Psoas muscle (tissue), 8 donors: ENCODE measurements around the gene HK3. TPM values are rescaled to one million over a fixed set of nuclear protein-coding genes. Genes with fewer than 3 reads are reported as not detected.
A peak's percentile ranks its signal among the peaks of the same experiment; 100 is the strongest.
"Not testable (repeated sequence)": the region's sequence is repeated elsewhere in the genome, so short reads cannot be mapped to it uniquely, and the experiment has no call there.

Source experiments
- ATAC-seq, 4 donors: fragments of 200-7000 bp; cut with Tn5 transposase; one replicate each; pipeline ENCODE4 v1.9.1; 2020; ENCODE audit warnings: moderate library complexity in 3 of 4, mild to moderate bottlenecking in 2 of 4
- DNase-seq, 2 donors: peaks; one replicate each; pipeline ENCODE4 v3.0.0-alpha.2; 2020
- H3K27ac ChIP-seq: fragments of 200-600 bp; one replicate; pipeline ENCODE4 v1.8.0; 2022
- H3K27me3 ChIP-seq, 3 donors: fragments of 200-600 bp in 1 of 3; one replicate each; pipeline versions ENCODE4 v1.6.1 to v1.8.0; 2013 to 2022; ENCODE audit warnings: low read length in 2 of 3, mild to moderate bottlenecking in 2 of 3, moderate library complexity in 1 of 3; ENCODE audit not compliant: insufficient read depth in 3 of 3
- H3K36me3 ChIP-seq, 2 donors: fragments of 200-600 bp in 1 of 2; one replicate each; pipeline versions ENCODE4 v1.6.1 to v1.8.0; 2013 to 2022; ENCODE audit warnings: low read depth in 1 of 2, mild to moderate bottlenecking in 1 of 2, moderate library complexity in 1 of 2; ENCODE audit not compliant: insufficient read depth in 1 of 2
- H3K4me1 ChIP-seq: fragments of 200-600 bp; one replicate; pipeline ENCODE4 v1.8.0; 2022
- H3K4me3 ChIP-seq: fragments of 200-600 bp; one replicate; pipeline ENCODE4 v1.8.0; 2022; ENCODE audit warnings: mild to moderate bottlenecking
- H3K9me3 ChIP-seq: fragments of 200-600 bp; one replicate; pipeline ENCODE4 v1.8.0; 2022
- WGBS, 3 donors: extraction: QIAGEN DNeasy Blood & Tissue Kit; methylation state at CpG; one replicate each; pipeline versions ENCODE4 v1.1.6 to v1.1.7; 2013; 5-methylcytosine and 5-hydroxymethylcytosine counted together
- intact Hi-C, 2 donors: fragments of 100-400 bp; cut with DNase I; formaldehyde crosslinking; loops; one replicate each; pipeline versions ENCODE4 v1.11.0 to v1.14.2; 2022
- polyA plus RNA-seq, 3 donors: library from polyadenylated mRNA; stranded (reverse); fragments of 200-250 nt; gene quantifications; one replicate each; pipeline ENCODE4 v1.2.3, GENCODE V29; 2013
- total RNA-seq, 4 donors: library from RNA; stranded (reverse); fragmentation: NEBNext Ultra II Directional in 2 of 4; extraction: Animal tissue kit (Norgen Biotek cat#: 25700) in 2 of 4; gene quantifications; one replicate each; pipeline versions ENCODE4 v1.2.1 to v1.2.4, GENCODE V29; 2021 to 2023
- TF ChIP-seq, protein P1 (sequence below): fragments of 200-600 bp; IDR thresholded peaks from one replicate; pipeline ENCODE4 v1.8.0; 2022; ENCODE audit warnings: antibody characterized with exemption
- donor health status: healthy with polysubstance abuse.
- donor health status: DM: no; HTN: no; CAD: no; lungs with moderate emphysema.
- donor health status: Bipolar disorder and iron deficiency.
- donor health status: healthy.
- donor health status: DM: yes; HTN: yes; CAD: no.
- donor health status: DM: no; HTN: no; CAD: no.
- donor health status: DM: no; HTN: no; CAD: no.
- donor health status: DM: yes; HTN: yes; CAD: no.

The HK3 gene
- total and polyA plus RNA-seq, 7 donors: 1.6 to 3.1 (median 2.4) TPM

DNA sequence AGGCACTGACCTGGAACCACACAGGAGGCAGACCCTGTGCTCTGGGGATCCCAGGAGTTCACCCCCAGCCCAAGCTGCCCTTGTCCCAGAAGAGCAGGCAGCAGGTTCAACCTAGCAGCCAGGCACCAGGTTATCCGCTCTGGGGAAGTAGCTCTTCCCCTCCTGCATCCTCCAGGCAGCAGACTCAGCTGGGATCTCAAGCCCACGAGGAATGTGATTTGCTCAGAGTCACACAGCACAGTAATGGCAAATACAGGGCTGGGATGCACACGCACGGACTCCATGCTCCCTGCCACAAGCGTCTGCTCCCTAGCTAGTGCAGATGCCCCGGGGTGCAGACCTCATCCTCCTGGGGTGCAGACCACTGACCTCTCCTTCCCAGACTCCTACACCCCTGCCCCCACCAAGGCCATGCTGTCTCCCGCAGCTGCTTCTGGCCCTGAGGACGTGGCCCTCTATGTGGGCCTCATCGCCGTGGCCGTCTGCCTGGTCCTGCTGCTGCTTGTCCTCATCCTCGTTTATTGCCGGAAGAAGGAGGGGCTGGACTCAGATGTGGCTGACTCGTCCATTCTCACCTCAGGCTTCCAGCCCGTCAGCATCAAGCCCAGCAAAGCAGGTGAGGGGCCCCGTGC, 25.5 kb downstream of the HK3 start:
- Histone ChIP-seq H3K4me3 (no peak overlapping the region), H3K36me3 (no peaks in the 10 kb centered on the region), H3K27ac (no peak overlapping the region), H3K9me3 (no peaks in the 10 kb centered on the region), H3K27me3 (peaks cover 0 to 54% (median 6%) of the 10 kb centered on the region in 3 donors), H3K4me1 (no peaks in the 10 kb centered on the region)
- intact Hi-C loops: no loop called here
- 53 to 65% (median 58%) methylated on average over 16 of the region's 16 CpGs for WGBS, 3 donors
- DNase-seq: no peak
- no peak for ATAC-seq
- TF ChIP-seq, protein P1, sequence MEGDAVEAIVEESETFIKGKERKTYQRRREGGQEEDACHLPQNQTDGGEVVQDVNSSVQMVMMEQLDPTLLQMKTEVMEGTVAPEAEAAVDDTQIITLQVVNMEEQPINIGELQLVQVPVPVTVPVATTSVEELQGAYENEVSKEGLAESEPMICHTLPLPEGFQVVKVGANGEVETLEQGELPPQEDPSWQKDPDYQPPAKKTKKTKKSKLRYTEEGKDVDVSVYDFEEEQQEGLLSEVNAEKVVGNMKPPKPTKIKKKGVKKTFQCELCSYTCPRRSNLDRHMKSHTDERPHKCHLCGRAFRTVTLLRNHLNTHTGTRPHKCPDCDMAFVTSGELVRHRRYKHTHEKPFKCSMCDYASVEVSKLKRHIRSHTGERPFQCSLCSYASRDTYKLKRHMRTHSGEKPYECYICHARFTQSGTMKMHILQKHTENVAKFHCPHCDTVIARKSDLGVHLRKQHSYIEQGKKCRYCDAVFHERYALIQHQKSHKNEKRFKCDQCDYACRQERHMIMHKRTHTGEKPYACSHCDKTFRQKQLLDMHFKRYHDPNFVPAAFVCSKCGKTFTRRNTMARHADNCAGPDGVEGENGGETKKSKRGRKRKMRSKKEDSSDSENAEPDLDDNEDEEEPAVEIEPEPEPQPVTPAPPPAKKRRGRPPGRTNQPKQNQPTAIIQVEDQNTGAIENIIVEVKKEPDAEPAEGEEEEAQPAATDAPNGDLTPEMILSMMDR: no peak

DNA sequence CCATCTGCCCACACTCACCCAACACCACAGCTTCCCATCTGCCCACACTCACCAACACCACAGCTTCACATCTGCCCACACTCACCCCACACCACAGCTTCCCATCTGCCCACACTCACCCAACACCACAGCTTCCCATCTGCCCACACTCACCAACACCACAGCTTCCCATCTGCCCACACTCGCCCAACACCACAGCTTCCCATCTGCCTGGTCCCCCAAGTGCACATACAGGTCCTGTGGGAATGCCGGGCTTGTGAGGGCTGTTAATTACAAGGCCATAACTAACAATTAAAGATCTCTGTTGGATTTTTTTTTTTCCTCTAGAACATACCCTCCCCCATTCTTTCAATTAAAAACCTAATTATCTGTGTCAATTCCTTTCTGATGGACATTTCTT, 26.1 kb downstream of the HK3 start:
- 77 to 80% (median 78%) methylated on average over 2 of the region's 2 CpGs for WGBS, 3 donors
- not testable (repeated sequence) for ATAC-seq

DNA sequence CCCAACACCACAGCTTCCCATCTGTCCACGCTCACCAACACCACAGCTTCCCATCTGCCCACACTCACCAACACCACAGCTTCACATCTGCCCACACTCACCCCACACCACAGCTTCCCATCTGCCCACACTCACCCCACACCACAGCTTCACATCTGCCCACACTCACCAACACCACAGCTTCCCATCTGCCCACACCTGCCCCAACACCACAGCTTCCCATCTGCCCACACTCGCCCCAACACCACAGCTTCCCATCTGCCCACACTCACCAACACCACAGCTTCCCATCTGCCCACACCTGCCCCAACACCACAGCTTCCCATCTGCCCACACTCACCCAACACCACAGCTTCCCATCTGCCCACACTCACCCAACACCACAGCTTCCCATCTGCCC, 26.6 kb downstream of the HK3 start:
- intact Hi-C loops, H3K4me3 ChIP-seq, H3K27ac ChIP-seq, H3K4me1 ChIP-seq, ATAC-seq, DNase-seq, H3K9me3 ChIP-seq, H3K36me3 ChIP-seq: not testable (repeated sequence)
- H3K27me3 ChIP-seq: peaks cover 0 to 55% (median 8%) of the 10 kb centered on the region in 3 donors
- WGBS, 3 donors: 82 to 89% (median 82%) methylated on average over 2 of the region's 2 CpGs

More for the DNA sequence above, 26.1 kb downstream of the HK3 start:
- DNase-seq, intact Hi-C loops, H3K36me3 ChIP-seq, H3K4me3 ChIP-seq, H3K4me1 ChIP-seq, H3K27ac ChIP-seq, H3K9me3 ChIP-seq: not testable (repeated sequence)
- H3K27me3 ChIP-seq: peaks cover 0 to 55% (median 7%) of the 10 kb centered on the region in 3 donors

DNA sequence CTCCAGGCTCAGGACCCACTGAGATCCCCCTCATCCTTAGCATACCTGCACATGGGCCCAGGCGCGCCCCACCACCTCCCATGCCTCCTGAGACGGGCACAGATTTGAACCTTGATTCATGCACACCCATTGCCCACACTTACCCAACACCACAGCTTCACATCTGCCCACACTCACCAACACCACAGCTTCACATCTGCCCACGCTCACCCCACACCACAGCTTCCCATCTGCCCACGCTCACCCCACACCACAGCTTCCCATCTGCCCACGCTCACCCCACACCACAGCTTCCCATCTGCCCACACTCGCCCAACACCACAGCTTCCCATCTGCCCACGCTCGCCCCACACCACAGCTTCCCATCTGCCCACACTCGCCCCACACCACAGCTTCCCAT, 28.5 kb downstream of the HK3 start:
- H3K27ac ChIP-seq, H3K36me3 ChIP-seq, H3K4me1 ChIP-seq, ATAC-seq, intact Hi-C loops, H3K4me3 ChIP-seq, H3K9me3 ChIP-seq, DNase-seq: not testable (repeated sequence)
- H3K27me3 ChIP-seq: peaks cover 0 to 56% (median 11%) of the 10 kb centered on the region in 3 donors
- 79 to 90% (median 85%) methylated on average over 10 of the region's 10 CpGs for WGBS, 3 donors

DNA sequence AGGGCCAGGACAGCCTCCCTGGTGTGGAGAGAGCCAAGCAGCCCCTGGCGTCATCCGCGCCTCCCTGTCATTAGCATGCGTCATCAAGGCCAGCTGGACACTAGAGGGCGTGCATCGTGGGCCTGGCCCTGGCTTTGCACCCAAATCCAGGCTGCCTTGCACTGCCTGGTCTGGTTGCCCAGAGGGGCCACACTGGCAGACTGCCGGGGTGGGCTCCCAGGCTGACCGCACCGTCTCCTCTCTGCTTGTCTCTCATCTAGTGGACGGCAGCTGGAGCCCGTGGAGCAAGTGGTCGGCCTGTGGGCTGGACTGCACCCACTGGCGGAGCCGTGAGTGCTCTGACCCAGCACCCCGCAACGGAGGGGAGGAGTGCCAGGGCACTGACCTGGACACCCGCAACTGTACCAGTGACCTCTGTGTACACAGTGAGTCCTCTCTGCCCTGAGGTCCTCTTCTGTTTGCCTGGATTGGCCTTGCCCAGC, 29.0 kb downstream of the HK3 start:
- WGBS, 3 donors: 40 to 59% (median 48%) methylated on average over 16 to 17 of the region's 17 CpGs
- intact Hi-C loops: no loop called here
- Histone ChIP-seq H3K9me3 (no peaks in the 10 kb centered on the region), H3K4me1 (no peaks in the 10 kb centered on the region), H3K27me3 (peaks cover 0 to 54% (median 16%) of the 10 kb centered on the region in 3 donors), H3K36me3 (no peaks in the 10 kb centered on the region), H3K4me3 (no peak overlapping the region), H3K27ac (no peak overlapping the region)
- TF ChIP-seq, protein P1: peak; percentile 20
- DNase-seq (no peak), ATAC-seq (peak in 3 of 4 donors; percentile 49 to 61 (median 52))

DNA sequence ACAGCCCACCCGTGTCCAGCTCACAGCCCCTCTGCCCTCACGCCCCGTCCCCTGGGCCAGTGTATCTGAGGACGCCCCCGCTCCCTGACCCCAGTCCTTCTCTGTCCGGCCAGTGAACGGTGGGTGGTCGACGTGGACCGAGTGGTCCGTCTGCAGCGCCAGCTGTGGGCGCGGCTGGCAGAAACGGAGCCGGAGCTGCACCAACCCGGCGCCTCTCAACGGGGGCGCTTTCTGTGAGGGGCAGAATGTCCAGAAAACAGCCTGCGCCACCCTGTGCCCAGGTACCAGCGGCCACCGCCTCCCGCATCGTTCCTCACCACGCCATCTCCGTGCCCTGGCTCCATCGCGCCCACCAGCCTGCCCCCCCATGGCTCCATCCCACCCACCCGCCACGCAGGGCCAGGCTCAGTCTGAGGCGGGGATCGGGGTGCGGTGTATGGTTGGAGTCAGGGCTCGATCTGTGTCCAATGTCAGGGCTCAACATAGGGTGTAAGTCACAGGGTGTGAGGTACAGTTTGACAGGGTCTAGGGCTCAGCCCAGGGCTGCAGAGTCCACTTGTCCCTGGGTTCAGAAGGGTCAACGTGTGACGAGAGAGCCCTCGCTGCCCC, 29.5 kb downstream of the HK3 start:
- Histone ChIP-seq H3K4me3 (no peak overlapping the region), H3K27ac (no peak overlapping the region), H3K27me3 (peaks cover 0 to 56% (median 10%) of the 10 kb centered on the region in 3 donors), H3K9me3 (no peaks in the 10 kb centered on the region), H3K36me3 (no peaks in the 10 kb centered on the region), H3K4me1 (no peaks in the 10 kb centered on the region)
- 81 to 85% (median 82%) methylated on average over 36 to 38 of the region's 38 CpGs for WGBS, 3 donors
- intact Hi-C loops: no loop called here
- peak in 1 of 4 donors; percentile 23 for ATAC-seq
- DNase-seq: no peak
- TF ChIP-seq, protein P1: no peak
